Ascending aorta (tissue), 2 donors: ENCODE measurements around the gene VAMP7. TPM values are rescaled to one million over a fixed set of nuclear protein-coding genes. Genes with fewer than 3 reads are reported as not detected.
"Not testable (repeated sequence)": the region's sequence is repeated elsewhere in the genome, so short reads cannot be mapped to it uniquely, and the experiment has no call there.

ENCODE experiments used
- DNase-seq, 2 donors: peaks; one replicate each; pipeline ENCODE4 v3.0.0-alpha.2; 2019; ENCODE audit warnings: low spot score in 2 of 2
- H3K27ac ChIP-seq, 2 donors: fragments of 200-600 bp; sonication (generic); one replicate each; pipeline ENCODE4 v1.5.1; 2016 to 2017; ENCODE audit warnings: mild to moderate bottlenecking in 1 of 2
- H3K27me3 ChIP-seq: fragments of 200-600 bp; sonication (generic); one replicate; pipeline ENCODE4 v1.5.1; 2017
- H3K36me3 ChIP-seq, 2 donors: fragments of 200-600 bp; sonication (generic); one replicate each; pipeline ENCODE4 v1.5.1; 2016
- H3K4me1 ChIP-seq, 2 donors: fragments of 200-600 bp; sonication (generic); one replicate each; pipeline ENCODE4 v1.5.1; 2016 to 2017; ENCODE audit warnings: mild to moderate bottlenecking in 1 of 2
- H3K4me3 ChIP-seq, 2 donors: fragments of 200-600 bp; sonication (generic); one replicate each; pipeline ENCODE4 v1.5.1; 2016 to 2017; ENCODE audit warnings: mild to moderate bottlenecking in 1 of 2
- H3K9me3 ChIP-seq, 2 donors: fragments of 200-600 bp; sonication (generic); one replicate each; pipeline ENCODE4 v1.5.1; 2016
- CTCF ChIP-seq, 3 experiments: fragments of 200-600 bp in 2 of 3; fragments of 450-650 bp in 1 of 3; sonication (generic) in 2 of 3; IDR thresholded peaks; one replicate each; pipeline ENCODE4 v1.5.1; 2016 to 2019; ENCODE audit warnings: antibody characterized with exemption in 3 of 3, mild to moderate bottlenecking in 1 of 3, moderate library complexity in 1 of 3
- intact Hi-C: fragments of 100-400 bp; cut with DNase I; formaldehyde crosslinking; loops from one replicate; pipeline ENCODE4 v1.15.1; 2023
- total RNA-seq: library from RNA; depleted of rRNA; stranded (reverse); fragments of >200 nt; gene quantifications from one replicate; pipeline ENCODE4 v1.1.0, GENCODE V29; 2016

The VAMP7 gene
- total RNA-seq, 1 donor from 2014 or later = 8.0 TPM

DNA sequence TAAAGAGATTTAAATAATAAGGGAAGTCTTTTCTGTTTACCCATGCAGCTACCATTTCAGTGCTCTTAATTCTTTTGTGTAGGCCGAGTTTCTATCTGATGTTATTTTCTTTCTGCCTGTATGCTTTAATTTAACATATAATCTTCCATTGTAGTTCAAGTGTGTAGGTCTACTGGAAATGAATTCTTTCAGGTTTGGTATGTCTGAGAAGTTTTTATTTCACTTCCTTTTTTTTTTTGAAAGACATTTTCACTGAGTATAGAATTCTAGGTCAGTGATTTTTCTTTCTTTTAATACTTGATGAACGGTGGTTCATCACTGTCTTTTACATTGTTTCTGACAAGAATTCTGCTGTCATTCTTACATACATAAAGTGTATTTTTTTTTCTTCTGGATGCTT, 42.1 kb downstream of the VAMP7 start:
- no peak overlapping the region for H3K4me3 ChIP-seq
- no peak for DNase-seq
- H3K36me3 ChIP-seq = peaks cover 0 to 13% of the 10 kb centered on the region in 2 donors
- no peak overlapping the region for H3K27ac ChIP-seq
- no peaks in the 10 kb centered on the region for H3K9me3 ChIP-seq
- no peaks in the 10 kb centered on the region for H3K27me3 ChIP-seq
- no peaks in the 10 kb centered on the region for H3K4me1 ChIP-seq
- intact Hi-C loops = no loop called here
- TF ChIP-seq CTCF (IDR thresholded peaks at IDR 0.05) = no peak

DNA sequence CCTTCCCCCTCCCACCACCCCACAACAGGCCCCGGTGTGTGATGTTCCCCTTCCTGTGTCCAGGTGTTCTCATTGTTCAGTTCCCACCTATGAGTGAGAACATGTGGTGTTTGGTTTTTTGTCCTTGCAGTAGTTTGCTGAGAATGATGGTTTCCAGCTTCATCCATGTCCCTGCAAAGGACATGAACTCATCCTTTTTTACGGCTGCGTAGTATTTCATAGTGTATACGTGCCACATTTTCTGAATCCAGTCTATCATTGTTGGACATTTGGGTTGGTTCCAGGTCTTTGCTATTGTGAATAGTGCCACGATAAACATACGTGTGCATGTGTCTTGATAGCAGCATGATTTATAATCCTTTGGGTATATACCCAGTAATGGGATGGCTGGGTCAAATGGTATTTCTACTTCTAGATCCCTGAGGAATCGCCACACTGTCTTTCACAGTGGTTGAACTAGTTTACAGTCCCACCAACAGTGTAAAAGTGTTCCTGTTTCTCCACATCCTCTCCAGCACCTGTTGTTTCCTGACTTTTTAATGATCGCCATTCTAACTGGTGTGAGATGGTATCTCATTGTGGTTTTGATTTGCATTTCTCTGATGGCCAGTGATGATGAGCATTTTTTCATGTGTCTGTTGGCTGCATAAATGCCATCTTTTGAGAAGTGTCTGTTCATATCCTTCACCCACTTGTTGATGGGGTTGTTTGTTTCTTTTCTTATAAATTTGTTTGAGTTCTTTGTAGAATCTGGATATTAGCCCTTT, 49.9 kb downstream of the VAMP7 start:
- H3K4me1 ChIP-seq, H3K27ac ChIP-seq, intact Hi-C loops, H3K27me3 ChIP-seq, DNase-seq, H3K4me3 ChIP-seq: not testable (repeated sequence)
- peaks cover 0 to 24% of the 10 kb centered on the region in 2 donors for H3K36me3 ChIP-seq
- peaks cover 0 to 16% of the 10 kb centered on the region in 2 donors for H3K9me3 ChIP-seq

- no peak for TF ChIP-seq CTCF (IDR thresholded peaks at IDR 0.05)
- DNase-seq = no peak
- H3K4me3 ChIP-seq = no peak overlapping the region
- H3K27ac ChIP-seq = no peak overlapping the region
- intact Hi-C loops = no loop called here
- no peaks in the 10 kb centered on the region for H3K9me3 ChIP-seq
- peaks cover 0 to 14% of the 10 kb centered on the region in 2 donors for H3K36me3 ChIP-seq
- H3K4me1 ChIP-seq = no peaks in the 10 kb centered on the region
- H3K27me3 ChIP-seq = no peaks in the 10 kb centered on the region
Measured at GRCh38 chrX:155938132-155938531, 57.0 kb downstream of the VAMP7 start.

GRCh38 chrX:155949098-155949497, 68.0 kb downstream of the VAMP7 start:
- no peak overlapping the region for H3K27ac ChIP-seq
- no peaks in the 10 kb centered on the region for H3K27me3 ChIP-seq
- H3K36me3 ChIP-seq = peaks cover 0 to 2% of the 10 kb centered on the region in 2 donors
- no peak for DNase-seq
- no peak for TF ChIP-seq CTCF (IDR thresholded peaks at IDR 0.05)
- H3K4me3 ChIP-seq = no peak overlapping the region
- no peaks in the 10 kb centered on the region for H3K4me1 ChIP-seq
- intact Hi-C loops = no loop called here
- peaks cover 0 to 3% of the 10 kb centered on the region in 2 donors for H3K9me3 ChIP-seq

DNA sequence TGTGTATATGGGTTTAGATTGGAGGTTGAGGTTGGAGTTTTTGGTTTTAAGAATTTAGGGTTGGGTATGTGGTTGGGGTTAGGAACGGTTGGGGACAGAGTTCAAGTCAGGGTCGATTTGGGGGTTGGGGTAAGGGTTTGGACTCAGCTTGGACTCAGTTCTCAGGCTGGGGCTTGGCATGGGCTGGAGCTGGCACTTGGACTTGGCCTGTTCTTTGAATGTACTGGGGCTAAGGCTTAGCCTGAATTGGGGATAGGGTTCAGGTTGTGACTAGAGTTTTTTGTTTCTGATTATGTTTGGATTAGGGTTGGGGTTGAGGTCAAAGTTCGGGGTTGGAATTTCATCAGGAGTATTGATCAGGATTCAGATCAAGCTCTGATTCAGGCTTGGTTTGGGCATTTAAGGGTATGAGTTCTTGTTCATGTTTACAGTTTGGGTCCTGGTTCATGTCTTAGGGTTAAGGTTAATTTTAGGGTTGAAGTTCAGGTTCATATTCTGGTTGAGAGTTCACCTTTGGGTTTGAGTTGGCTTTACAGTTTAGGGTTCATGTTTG, 70.2 kb downstream of the VAMP7 start:
- Histone ChIP-seq H3K36me3 (no peaks in the 10 kb centered on the region), H3K4me1 (no peaks in the 10 kb centered on the region), H3K27ac (no peak overlapping the region), H3K4me3 (no peak overlapping the region), H3K27me3 (no peaks in the 10 kb centered on the region), H3K9me3 (no peaks in the 10 kb centered on the region)
- TF ChIP-seq CTCF (IDR thresholded peaks at IDR 0.05) = no peak
- no peak for DNase-seq
- intact Hi-C loops = no loop called here

DNA sequence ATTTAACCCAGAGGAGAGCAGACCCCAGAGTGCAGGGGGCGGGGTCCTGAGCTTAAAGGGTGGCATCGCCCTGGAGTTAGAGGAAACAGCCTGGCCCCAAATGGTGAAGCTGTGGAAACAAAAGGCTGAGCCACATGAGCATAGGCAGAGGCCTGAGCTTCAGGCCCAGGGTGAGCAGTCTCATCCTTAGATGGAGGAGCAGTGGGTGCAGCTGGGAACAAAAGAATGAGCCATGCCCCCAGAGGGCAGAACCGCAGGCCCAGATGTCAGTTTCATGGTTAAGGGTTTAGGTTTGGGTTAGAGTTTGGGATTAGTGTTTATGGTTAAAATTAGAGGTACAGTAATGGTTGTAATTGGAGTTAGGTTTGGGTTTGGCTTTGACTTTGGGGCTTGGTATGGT, 71.9 kb downstream of the VAMP7 start:
- Histone ChIP-seq H3K4me1 (no peaks in the 10 kb centered on the region), H3K27me3 (no peaks in the 10 kb centered on the region), H3K4me3 (no peak overlapping the region), H3K27ac (no peak overlapping the region), H3K36me3 (no peaks in the 10 kb centered on the region), H3K9me3 (no peaks in the 10 kb centered on the region)
- TF ChIP-seq CTCF (IDR thresholded peaks at IDR 0.05) = no peak
- DNase-seq = no peak
- intact Hi-C loops = no loop called here
